GM18517 (cell line): ENCODE measurements around the gene CXCL10.
A peak's percentile ranks its signal among the peaks of the same experiment; 100 is the strongest.
"Not testable (repeated sequence)": the region's sequence is repeated elsewhere in the genome, so short reads cannot be mapped to it uniquely, and the experiment has no call there.

Source experiments
- ATAC-seq: cut with Tn5 transposase; IDR thresholded peaks from one replicate; pipeline ENCODE4 v1.9.1; 2021; ENCODE audit warnings: mild to moderate bottlenecking, moderate library complexity; ENCODE audit not compliant: unreplicated experiment

The CXCL10 gene

GRCh38 chr4:76029300-76029699, 6.0 kb upstream of the CXCL10 start:
- no peak for ATAC-seq

DNA sequence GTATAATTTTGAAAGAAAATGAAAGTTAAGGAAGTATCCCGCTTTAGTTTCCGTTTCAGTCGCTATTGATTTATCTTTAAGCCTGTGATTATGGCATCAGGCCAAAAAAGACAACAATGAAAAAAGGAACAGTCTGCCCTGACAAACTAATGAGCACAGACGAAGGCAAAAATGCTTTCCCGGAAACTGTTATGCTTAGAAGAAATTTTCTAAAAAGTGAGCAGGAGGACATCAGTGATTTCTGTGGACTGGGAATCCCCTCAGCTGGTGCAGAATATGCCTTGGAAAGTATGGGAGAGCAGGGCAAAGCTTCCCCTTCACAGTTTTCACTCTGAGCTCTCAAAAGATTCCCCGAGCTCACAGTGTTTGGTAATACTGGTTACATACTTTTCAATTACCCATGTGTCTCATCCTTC, 5.1 kb upstream of the CXCL10 start:
- ATAC-seq: no peak

DNA sequence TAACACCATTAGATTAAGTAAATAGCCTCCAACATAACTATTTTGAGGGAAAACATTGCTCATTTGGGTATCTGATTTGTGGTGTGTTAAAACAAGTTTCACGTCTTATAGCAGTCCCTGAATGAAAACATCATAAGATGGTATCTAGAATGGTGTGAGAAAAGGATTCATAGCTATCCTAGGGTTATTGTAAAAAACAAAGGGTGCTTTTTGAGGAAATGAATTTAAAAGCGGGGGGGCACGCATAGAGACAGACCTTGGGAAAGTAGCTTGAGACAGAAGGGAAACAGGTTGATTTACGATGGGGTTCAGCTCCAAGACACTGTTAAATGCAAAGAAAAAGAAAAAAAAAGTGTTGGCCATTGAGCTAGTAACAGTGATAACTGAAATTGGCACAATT, 768 bp upstream of the CXCL10 start:
- ATAC-seq: no peak

DNA sequence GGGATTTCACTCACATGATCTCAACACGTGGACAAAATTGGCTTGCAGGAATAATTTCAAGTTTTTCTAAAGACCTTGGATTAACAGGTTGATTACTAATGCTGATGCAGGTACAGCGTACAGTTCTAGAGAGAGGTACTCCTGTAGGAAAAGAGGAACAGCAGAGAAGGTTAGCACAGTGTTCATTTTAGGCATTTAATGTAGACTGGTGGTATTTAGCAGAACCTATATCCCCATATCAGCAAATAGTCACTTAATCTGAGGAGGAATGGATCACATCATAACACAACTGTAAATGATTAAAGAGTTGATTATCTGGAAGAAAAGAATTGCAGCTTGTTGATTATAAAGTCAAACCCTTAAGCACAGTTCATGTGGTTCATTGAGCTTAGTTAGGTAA, 620 bp downstream of the CXCL10 start:
- ATAC-seq: no peak

DNA sequence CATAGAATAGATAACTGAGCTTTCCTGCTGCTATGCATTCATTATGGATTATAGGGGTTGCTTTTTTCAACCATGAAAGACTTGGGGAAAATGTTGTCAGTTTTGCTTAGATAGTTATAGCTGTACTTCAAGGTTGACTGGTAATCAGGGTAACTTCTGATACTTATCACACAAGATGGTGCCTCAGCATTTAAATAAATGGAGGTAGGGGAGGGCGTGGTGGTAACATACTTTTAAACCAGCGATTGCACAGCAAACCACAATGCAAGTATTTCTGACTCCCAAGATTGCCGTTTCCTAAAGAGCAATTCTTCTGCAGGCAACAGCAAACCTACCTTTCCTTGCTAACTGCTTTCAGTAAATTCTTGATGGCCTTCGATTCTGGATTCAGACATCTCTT, 1.3 kb downstream of the CXCL10 start:
- no peak for ATAC-seq

DNA sequence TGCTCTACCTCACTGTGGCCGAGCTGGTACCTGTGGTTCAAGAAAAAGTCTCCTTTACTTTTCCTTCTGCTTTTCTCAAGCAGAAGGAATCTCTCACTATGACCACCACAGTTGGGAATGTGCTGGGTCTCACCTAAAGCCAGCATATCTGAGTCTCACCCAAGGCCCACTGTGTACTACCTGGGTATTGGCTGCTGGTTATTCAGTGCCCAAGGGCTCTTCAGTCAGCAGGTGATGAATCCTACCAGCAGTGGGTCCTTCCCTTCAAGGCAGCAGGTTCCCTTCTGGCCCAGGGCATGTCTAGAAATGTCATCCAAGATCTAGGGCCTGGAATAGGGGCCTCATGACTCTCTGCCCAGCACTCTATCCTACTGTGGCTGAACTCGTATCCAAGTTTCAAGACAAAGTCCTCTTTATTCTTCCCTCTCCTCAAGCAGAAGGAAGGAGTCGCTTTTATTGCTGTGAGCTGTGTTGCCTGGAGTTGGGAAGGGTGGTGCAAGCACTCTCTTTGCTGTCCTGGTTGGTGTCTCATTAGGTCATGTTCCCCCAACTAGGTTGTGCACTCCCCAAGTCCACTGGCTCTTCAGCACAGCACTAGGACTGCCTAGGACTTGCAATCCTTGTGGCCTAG, 6.1 kb downstream of the CXCL10 start:
- no peak for ATAC-seq

- peak; percentile 67 for ATAC-seq
These were observed 6.9 kb downstream of the CXCL10 start for GRCh38 chr4:76016393-76016792.

DNA sequence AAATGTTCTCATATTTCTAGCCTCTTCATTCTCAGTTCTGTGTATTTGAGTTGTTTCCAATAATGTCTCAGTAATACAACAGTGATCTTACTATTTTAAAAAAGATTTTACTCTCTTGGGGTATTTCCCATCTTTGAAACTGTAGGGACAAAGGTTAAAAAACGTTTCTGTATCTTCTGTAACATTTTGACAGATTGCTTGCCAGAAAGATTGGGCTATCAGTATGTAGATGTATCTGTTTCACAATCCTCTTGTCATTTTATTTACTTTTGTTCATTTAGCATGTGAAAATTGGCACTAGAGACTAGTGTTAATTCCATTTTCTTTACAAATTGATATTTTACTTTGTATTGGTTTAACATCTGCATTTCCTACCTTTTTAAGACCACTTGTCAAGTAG, 9.8 kb downstream of the CXCL10 start:
- ATAC-seq: no peak

DNA sequence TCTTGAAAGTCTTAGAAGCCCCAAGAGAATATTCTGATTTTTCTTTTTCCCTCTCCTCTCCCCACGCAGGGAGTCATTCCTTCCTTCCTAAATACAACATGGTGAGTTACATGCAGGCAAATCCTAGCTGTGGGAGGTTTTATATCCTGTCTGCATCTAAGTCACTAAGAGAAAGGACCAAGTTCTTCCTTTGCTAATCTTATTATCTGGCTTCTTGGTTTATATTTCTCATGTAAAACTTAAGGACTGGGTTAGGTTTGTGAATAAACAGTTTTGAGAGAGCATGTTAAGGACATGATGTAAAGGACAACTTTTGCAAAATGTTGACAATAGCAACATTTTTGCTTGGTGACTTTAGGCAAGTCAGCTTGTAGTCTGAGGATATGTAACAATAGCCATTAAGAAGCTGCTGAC, 10.9 kb downstream of the CXCL10 start:
- ATAC-seq: peak; percentile 4

DNA sequence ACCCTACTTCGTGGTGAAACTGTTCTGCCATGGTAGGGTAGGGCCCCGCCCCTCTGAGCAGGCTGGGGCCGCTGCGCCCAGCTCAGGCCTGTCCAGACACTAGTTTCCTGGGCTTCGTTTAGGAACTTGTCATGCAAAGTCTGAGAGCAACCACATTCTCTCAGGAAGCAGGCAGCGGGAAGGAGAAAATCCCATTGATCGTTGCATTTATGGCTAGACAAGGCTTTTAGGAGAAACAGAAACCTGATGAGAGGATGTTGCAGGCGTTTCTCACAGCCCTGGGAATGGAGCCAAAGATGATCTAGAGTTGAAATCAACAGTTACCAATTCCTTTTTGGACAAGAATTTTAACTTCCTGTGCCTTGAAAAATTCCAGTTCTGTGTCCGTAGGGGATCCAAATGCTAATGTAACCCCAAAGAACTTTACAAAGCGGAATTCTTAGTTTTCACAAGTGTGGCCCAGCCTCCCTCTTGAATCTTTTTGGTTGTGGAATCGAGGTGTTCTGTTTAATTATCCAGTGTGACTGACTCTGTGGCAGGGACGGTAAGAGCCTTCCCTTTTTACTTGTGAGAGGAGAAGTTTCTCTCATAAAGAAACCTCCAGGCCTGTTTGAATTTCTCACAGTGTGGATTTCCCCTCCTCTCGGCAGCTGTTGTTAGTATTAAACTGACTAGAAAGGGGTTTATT, 11.5 kb downstream of the CXCL10 start:
- peak; percentile 62 for ATAC-seq

DNA sequence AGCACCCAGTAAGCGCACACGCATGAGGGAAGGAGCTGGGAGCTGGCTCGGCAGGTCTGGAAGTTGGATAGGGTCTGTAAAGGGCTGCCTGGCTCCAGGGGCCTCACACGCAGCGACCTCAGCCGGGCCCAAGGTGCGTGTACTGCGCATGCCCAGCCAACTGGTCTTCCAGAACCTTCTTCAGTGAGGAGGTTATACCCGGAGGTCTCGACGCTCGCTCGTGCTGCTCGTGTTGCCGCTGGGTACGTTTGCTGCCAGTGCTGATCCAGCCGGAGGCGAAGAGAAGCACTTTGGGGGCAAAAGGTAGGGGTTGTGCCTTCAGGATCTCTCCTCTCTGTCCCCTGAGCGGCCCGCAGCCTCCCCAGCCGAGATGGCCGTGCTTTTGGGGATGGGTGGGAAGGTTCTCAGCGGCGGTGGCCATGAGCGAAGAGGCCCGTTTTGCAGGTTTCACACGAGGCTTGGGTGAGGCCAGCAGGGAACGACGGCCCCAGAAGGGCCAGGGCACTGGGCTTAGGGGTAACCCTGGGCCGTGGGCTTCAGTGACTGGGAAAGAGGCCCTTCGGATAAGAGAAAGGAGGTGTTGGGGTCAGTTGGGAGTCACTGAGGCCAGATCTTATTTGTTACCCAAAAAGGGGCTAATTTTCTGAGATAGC, 12.2 kb downstream of the CXCL10 start:
- ATAC-seq: no peak

- ATAC-seq: no peak
These were observed 12.7 kb downstream of the CXCL10 start for GRCh38 chr4:76010576-76010975.

- ATAC-seq: no peak
These were observed 14.0 kb downstream of the CXCL10 start for GRCh38 chr4:76009311-76009710.

GRCh38 chr4:76007089-76007862, 16.0 kb downstream of the CXCL10 start, which contains the start of gene CXCL9:
Gene CXCL9, minus strand, starts transcription at chr4:76007509. Its CDS starts 60 bp downstream, at chr4:76007449.
- no peak for ATAC-seq

DNA sequence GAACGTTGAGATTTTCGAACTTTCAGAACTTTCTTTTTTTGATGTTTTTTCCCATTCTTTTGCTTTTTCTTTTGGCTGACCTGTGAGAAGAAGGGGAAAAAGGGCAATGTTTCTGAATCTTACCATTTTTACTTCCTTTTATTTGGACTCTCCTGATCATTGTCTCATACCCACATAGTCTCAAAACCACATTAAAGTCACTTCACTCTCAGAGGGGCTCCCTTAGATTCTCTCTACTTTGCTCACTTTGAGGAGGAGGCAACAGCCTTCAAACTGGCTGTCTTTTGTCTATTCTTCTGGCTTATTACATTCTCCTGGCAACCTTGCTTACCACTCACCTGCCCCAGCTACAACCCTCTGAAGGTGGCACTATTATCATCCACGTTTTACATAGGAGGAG, 19.7 kb downstream of the CXCL10 start:
- ATAC-seq: no peak

DNA sequence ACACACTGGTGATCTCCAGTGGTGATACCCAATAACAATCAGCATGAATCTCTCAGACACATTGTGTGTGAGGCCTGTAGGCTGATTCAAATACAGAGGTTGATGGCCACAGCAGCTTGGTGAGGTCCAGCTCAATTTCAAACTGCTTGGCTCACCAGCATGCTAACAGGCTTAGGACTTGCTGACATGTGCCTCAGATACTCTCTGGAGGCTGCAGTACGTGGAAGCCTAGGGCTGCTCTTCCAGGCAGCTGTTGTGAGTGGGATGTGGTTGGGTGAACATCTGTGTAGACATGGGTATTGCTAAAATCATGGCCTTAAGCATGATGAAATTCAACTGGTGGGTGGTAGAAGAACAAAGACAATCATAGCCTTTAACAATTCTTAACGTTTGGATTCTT, 20.3 kb downstream of the CXCL10 start:
- no peak for ATAC-seq

- ATAC-seq: no peak
These were observed 21.1 kb downstream of the CXCL10 start for GRCh38 chr4:76002176-76002575.

DNA sequence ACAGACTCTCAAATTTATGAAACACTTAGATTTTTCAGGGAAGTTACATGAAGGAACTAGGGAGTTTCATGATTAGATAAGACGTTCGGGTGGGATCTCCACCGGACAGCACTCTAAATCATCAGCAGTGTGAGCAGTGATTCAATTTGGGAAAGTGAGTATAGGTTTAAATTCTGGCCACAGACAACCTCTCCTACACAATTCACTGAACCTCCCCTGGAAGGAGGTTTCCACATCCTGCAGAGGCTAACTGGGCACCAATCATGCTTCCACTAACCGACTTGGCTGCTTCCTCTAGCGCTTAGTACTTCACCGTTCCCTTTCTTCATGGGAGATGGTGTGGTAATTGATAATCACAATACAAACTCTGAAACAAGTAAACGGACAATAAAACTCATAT, 21.6 kb downstream of the CXCL10 start:
- ATAC-seq: no peak

DNA sequence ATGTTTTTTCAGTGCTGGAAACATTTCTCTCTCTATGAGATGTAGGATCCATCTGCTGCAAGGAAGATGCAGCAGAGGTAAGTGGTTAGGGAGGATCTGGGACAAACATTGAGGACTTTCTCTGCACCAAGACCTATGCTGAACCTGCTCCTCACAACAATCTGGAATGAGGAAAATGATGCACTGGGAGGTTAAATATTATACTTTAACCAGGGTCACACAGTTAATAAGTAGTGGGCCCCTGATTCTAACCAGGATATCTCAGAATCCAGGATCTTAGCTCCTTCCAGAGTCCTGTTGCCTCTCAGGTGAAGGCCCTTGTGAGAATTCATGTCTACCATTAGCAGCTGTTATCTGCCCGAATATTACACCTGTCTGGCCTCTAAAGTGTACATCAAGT, 23.0 kb downstream of the CXCL10 start:
- no peak for ATAC-seq

DNA sequence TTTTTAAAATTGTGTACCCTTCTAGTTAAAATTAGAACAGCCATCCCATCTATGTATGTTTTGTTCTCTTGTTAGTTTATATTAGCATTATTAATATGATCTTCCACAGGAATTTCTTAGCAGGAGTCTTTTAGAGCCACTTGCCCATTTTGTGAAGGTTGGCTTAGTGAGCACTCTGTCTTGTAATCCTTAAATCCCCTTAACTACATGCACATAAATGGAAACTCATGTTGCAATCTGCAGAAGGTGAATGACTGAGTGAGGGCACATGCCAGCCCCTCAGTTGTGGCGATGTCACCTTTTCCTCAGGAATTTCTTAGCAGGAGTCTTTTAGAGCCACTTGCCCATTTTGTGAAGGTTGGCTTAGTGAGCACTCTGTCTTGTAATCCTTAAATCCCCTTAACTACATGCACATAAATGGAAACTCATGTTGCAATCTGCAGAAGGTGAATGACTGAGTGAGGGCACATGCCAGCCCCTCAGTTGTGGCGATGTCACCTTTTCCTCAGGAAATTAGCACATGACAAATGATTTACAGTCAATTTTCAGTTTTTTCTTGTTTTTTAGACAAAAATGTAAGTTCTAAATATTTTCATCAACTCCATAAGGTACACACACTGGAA, 24.7 kb downstream of the CXCL10 start:
- ATAC-seq: not testable (repeated sequence)

- no peak for ATAC-seq
These were observed 25.4 kb downstream of the CXCL10 start for GRCh38 chr4:75997946-75998345.
